ENCODE data around the gene ZGPAT.

ZGPAT gene

GRCh38 chr20:63685269-63686026 lies 22.4 kb upstream of the ZGPAT start:
- no peak overlapping the region for H3K4me3 ChIP-seq (IDR thresholded peaks at IDR 0.05; ENCODE audit: insufficient read depth, low read depth, low read length)
- no peaks in the 10 kb centered on the region for H4K20me1 ChIP-seq (ENCODE audit: insufficient read depth)
- H3K9ac ChIP-seq = no peak overlapping the region
- H3K27me3 ChIP-seq (ENCODE audit: insufficient read depth, low read depth) = no peaks in the 10 kb centered on the region
- H3K4me2 ChIP-seq = no peak overlapping the region
- no peaks in the 10 kb centered on the region for H3K4me1 ChIP-seq (ENCODE audit: low read depth, poor library complexity, severe bottlenecking)
- no peaks in the 10 kb centered on the region for H3K79me2 ChIP-seq (ENCODE audit: insufficient read depth, low read depth)
- no peak for TF ChIP-seq CTCF (conservative IDR thresholded peaks at IDR 0.05; ENCODE audit: low read depth, low read length)
- no peaks in the 10 kb centered on the region for H3K36me3 ChIP-seq (ENCODE audit: insufficient read depth)
- H2AFZ ChIP-seq (ENCODE audit: low read depth) = no peak overlapping the region
- no peak overlapping the region for H3K27ac ChIP-seq

GRCh38 chr20:63686094-63686491 lies 21.7 kb upstream of the ZGPAT start:
- Histone ChIP-seq H3K27me3 (ENCODE audit: insufficient read depth, low read depth) (no peaks in the 10 kb centered on the region), H3K4me2 (no peak overlapping the region), H4K20me1 (ENCODE audit: insufficient read depth) (no peaks in the 10 kb centered on the region), H3K4me1 (ENCODE audit: low read depth, poor library complexity, severe bottlenecking) (no peaks in the 10 kb centered on the region), H3K79me2 (ENCODE audit: insufficient read depth, low read depth) (no peaks in the 10 kb centered on the region), H3K36me3 (ENCODE audit: insufficient read depth) (no peaks in the 10 kb centered on the region), H2AFZ (ENCODE audit: low read depth) (no peak overlapping the region), H3K4me3 (IDR thresholded peaks at IDR 0.05; ENCODE audit: insufficient read depth, low read depth, low read length) (no peak overlapping the region), H3K27ac (no peak overlapping the region), H3K9ac (no peak overlapping the region)
- TF ChIP-seq CTCF (conservative IDR thresholded peaks at IDR 0.05; ENCODE audit: low read depth, low read length) = no peak

GRCh38 chr20:63686492-63687321 lies 21.1 kb upstream of the ZGPAT start:
- Histone ChIP-seq H3K9ac (no peak overlapping the region), H3K36me3 (ENCODE audit: insufficient read depth) (no peaks in the 10 kb centered on the region), H3K4me1 (ENCODE audit: low read depth, poor library complexity, severe bottlenecking) (no peaks in the 10 kb centered on the region), H3K79me2 (ENCODE audit: insufficient read depth, low read depth) (no peaks in the 10 kb centered on the region), H2AFZ (ENCODE audit: low read depth) (no peak overlapping the region), H3K27me3 (ENCODE audit: insufficient read depth, low read depth) (no peaks in the 10 kb centered on the region), H4K20me1 (ENCODE audit: insufficient read depth) (no peaks in the 10 kb centered on the region), H3K4me2 (no peak overlapping the region), H3K27ac (no peak overlapping the region), H3K4me3 (IDR thresholded peaks at IDR 0.05; ENCODE audit: insufficient read depth, low read depth, low read length) (no peak overlapping the region)
- TF ChIP-seq CTCF (conservative IDR thresholded peaks at IDR 0.05; ENCODE audit: low read depth, low read length) = no peak

GRCh38 chr20:63687419-63688178 lies 20.2 kb upstream of the ZGPAT start:
- Histone ChIP-seq H2AFZ (ENCODE audit: low read depth) (no peak overlapping the region), H3K36me3 (ENCODE audit: insufficient read depth) (no peaks in the 10 kb centered on the region), H3K4me3 (IDR thresholded peaks at IDR 0.05; ENCODE audit: insufficient read depth, low read depth, low read length) (no peak overlapping the region), H3K4me2 (no peak overlapping the region), H3K27me3 (ENCODE audit: insufficient read depth, low read depth) (no peaks in the 10 kb centered on the region), H3K9ac (no peak overlapping the region), H3K4me1 (ENCODE audit: low read depth, poor library complexity, severe bottlenecking) (no peaks in the 10 kb centered on the region), H3K79me2 (ENCODE audit: insufficient read depth, low read depth) (no peaks in the 10 kb centered on the region), H4K20me1 (ENCODE audit: insufficient read depth) (no peaks in the 10 kb centered on the region), H3K27ac (no peak overlapping the region)
- no peak for TF ChIP-seq CTCF (conservative IDR thresholded peaks at IDR 0.05; ENCODE audit: low read depth, low read length)

Measured in KMS-11 (cell line).